PC-9 (cell line): ENCODE measurements around the gene ZNF273. TPM values are rescaled to one million over a fixed set of nuclear protein-coding genes. Genes with fewer than 3 reads are reported as not detected.

Experiments used
- BruUV-seq: library from RNA; stranded (reverse); fragments of 400-500 nt; replicated peaks from 2 replicates; lab custom pipeline; 2021; lab: Mats Ljungman, UMichigan
- CTCF ChIA-PET: fragments of 300-600 bp; sonication (Branson Sonifier 250); formaldehyde crosslinking; loops from one replicate; lab custom pipeline; 2022; ENCODE audit warnings: antibody characterized with exemption; lab: Charles Lee
- POLR2A ChIA-PET: fragments of 300-600 bp; sonication (Branson Sonifier 250); formaldehyde crosslinking; loops from one replicate; lab custom pipeline; 2022; ENCODE audit warnings: antibody characterized with exemption; ENCODE audit not compliant: unreplicated experiment; lab: Charles Lee
- DNase-seq, 2 experiments: peaks; one replicate each; pipeline versions ENCODE4 v3.0.0 to v3.0.0-alpha.2; 2015 to 2022; ENCODE audit warnings: mixed read lengths in 1 of 2
- H2AFZ ChIP-seq: fragments of 200-600 bp; sonication (generic); 2 replicates; pipeline ENCODE4 v1.8.1; 2017; ENCODE audit warnings: antibody characterized with exemption
- H3F3A ChIP-seq: fragments of 200-600 bp; sonication (generic); 2 replicates; pipeline ENCODE4 v1.8.1; 2017; ENCODE audit warnings: antibody characterized with exemption, mild to moderate bottlenecking, low read depth; ENCODE audit not compliant: insufficient read depth
- H3K27ac ChIP-seq: fragments of 200-600 bp; sonication (generic); 2 replicates; pipeline ENCODE4 v1.6.1; 2016; ENCODE audit warnings: mixed run types
- H3K27me3 ChIP-seq: fragments of 200-600 bp; sonication (generic); 2 replicates; pipeline ENCODE4 v1.6.1; 2016; ENCODE audit warnings: low read depth, mixed run types; ENCODE audit not compliant: insufficient read depth
- H3K36me3 ChIP-seq: fragments of 200-600 bp; sonication (generic); 2 replicates; pipeline ENCODE4 v1.6.1; 2016; ENCODE audit warnings: low read depth, mixed run types
- H3K4me1 ChIP-seq: fragments of 200-600 bp; sonication (generic); replicated peaks from 2 replicates; pipeline ENCODE4 v1.6.1; 2016; ENCODE audit warnings: mixed run types; ENCODE audit not compliant: insufficient read depth
- H3K4me2 ChIP-seq: fragments of 200-600 bp; sonication (generic); 2 replicates; pipeline ENCODE4 v1.6.1; 2017; ENCODE audit warnings: mixed run types
- H3K4me3 ChIP-seq: fragments of 200-600 bp; sonication (generic); 2 replicates; pipeline ENCODE4 v1.6.1; 2016; ENCODE audit warnings: mixed run types
- H3K79me2 ChIP-seq: fragments of 200-600 bp; sonication (generic); 2 replicates; pipeline ENCODE4 v1.6.1; 2017; ENCODE audit warnings: low read depth, mixed run types
- H3K9me2 ChIP-seq: fragments of 200-600 bp; sonication (generic); 2 replicates; pipeline ENCODE4 v1.8.1; 2017; ENCODE audit warnings: mild to moderate bottlenecking; ENCODE audit not compliant: insufficient read depth
- H3K9me3 ChIP-seq: fragments of 200-600 bp; sonication (generic); 2 replicates; pipeline ENCODE4 v1.8.1; 2016; ENCODE audit warnings: low read depth; ENCODE audit not compliant: insufficient read depth
- H4K20me1 ChIP-seq: fragments of 200-600 bp; sonication (generic); 2 replicates; pipeline ENCODE4 v1.8.1; 2017; ENCODE audit not compliant: insufficient read depth
- CTCF ChIP-seq: fragments of 200-600 bp; sonication (generic); conservative IDR thresholded peaks from 2 replicates; pipeline ENCODE4 v1.6.1; 2017; ENCODE audit warnings: mixed run types, antibody characterized with exemption, mild to moderate bottlenecking, moderate library complexity
- EZH2 ChIP-seq: fragments of 200-600 bp; sonication (generic); IDR thresholded peaks from 2 replicates; pipeline ENCODE4 v1.8.0; 2017; ENCODE audit warnings: antibody characterized with exemption, low read depth
- intact Hi-C: fragments of 100-400 bp; cut with micrococcal nuclease; formaldehyde crosslinking; loops from one replicate; pipeline ENCODE4 v1.10.0; 2022; ENCODE audit not compliant: unreplicated experiment
- total RNA-seq: library from RNA; stranded (reverse); gene quantifications from 2 replicates; pipeline ENCODE4 v1.2.3, GENCODE V29; 2021

ZNF273 gene
- total RNA-seq, 1 experiment from 2014 or later = 4.6 TPM

- H3K27ac ChIP-seq = no peak overlapping the region
- no peaks in the 10 kb centered on the region for H3K79me2 ChIP-seq
- CTCF ChIA-PET = no interaction called here
- H3F3A ChIP-seq = no peaks in the 10 kb centered on the region
- H3K4me3 ChIP-seq = no peak overlapping the region
- POLR2A ChIA-PET = no interaction called here
- no TSS peak for BruUV-seq
- H3K27me3 ChIP-seq = peaks cover 67% of the 10 kb centered on the region
- H3K36me3 ChIP-seq = no peaks in the 10 kb centered on the region
- TF ChIP-seq EZH2 (no peak), CTCF (no peak)
- intact Hi-C loops = no loop called here
- H3K9me2 ChIP-seq = no peaks in the 10 kb centered on the region
- no peak overlapping the region for H3K4me2 ChIP-seq
- no peaks in the 10 kb centered on the region for H4K20me1 ChIP-seq
- DNase-seq = no peak
- H3K9me3 ChIP-seq = no peaks in the 10 kb centered on the region
- no peak overlapping the region for H2AFZ ChIP-seq
- no peaks in the 10 kb centered on the region for H3K4me1 ChIP-seq
These were observed 22.5 kb upstream of the ZNF273 start for GRCh38 chr7:64880322-64881297.

GRCh38 chr7:64881461-64882287, 21.4 kb upstream of the ZNF273 start:
- Histone ChIP-seq H3K36me3 (no peaks in the 10 kb centered on the region), H3K9me2 (no peaks in the 10 kb centered on the region), H4K20me1 (no peaks in the 10 kb centered on the region), H3K27ac (no peak overlapping the region), H3K27me3 (peaks cover 68% of the 10 kb centered on the region), H3K4me2 (no peak overlapping the region), H3K9me3 (no peaks in the 10 kb centered on the region), H3K4me1 (no peaks in the 10 kb centered on the region), H2AFZ (no peak overlapping the region), H3K79me2 (no peaks in the 10 kb centered on the region), H3K4me3 (no peak overlapping the region), H3F3A (no peaks in the 10 kb centered on the region)
- TF ChIP-seq EZH2 (no peak), CTCF (no peak)
- intact Hi-C loops = no loop called here
- BruUV-seq = no TSS peak
- ChIA-PET CTCF (no interaction called here), POLR2A (no interaction called here)
- no peak for DNase-seq

GRCh38 chr7:64882341-64883112, 20.5 kb upstream of the ZNF273 start:
- Histone ChIP-seq H4K20me1 (no peaks in the 10 kb centered on the region), H3K4me3 (no peak overlapping the region), H3K79me2 (no peaks in the 10 kb centered on the region), H3K4me1 (no peaks in the 10 kb centered on the region), H3K27me3 (peaks cover 67% of the 10 kb centered on the region), H3K36me3 (no peaks in the 10 kb centered on the region), H3K9me2 (no peaks in the 10 kb centered on the region), H2AFZ (no peak overlapping the region), H3K4me2 (no peak overlapping the region), H3F3A (no peaks in the 10 kb centered on the region), H3K27ac (no peak overlapping the region), H3K9me3 (no peaks in the 10 kb centered on the region)
- no peak for TF ChIP-seq CTCF
- TF ChIP-seq EZH2 = no peak
- BruUV-seq = no TSS peak
- CTCF ChIA-PET = no interaction called here
- DNase-seq = no peak
- POLR2A ChIA-PET = no interaction called here
- intact Hi-C loops = no loop called here
